NCI-H1436 (cell line): ENCODE results near the gene SNX14.
"Not testable (repeated sequence)": the region's sequence is repeated elsewhere in the genome, so short reads cannot be mapped to it uniquely, and the experiment has no call there.

Experiments used
- DNase-seq: peaks from one replicate; lab custom pipeline; 2025; lab: John Stamatoyannopoulos, UW

The SNX14 gene

GRCh38 chr6:85593438-85594196 is at the start of gene SNX14:
Gene SNX14, minus strand, starts transcription at chr6:85593858. Its CDS starts 140 bp downstream, at chr6:85593718.
- DNase-seq: peak; percentile 81

- DNase-seq: peak; percentile 98
Measured at GRCh38 chr6:85642774-85643536, 49.3 kb upstream of the SNX14 start, which contains the start of gene SYNCRIP. Gene SYNCRIP, minus strand, starts transcription at chr6:85642886. Its CDS starts 1,447 bp downstream, at chr6:85641439.

GRCh38 chr6:85641897-85642773 is 48.5 kb upstream of the SNX14 start:
- peak; percentile 11 for DNase-seq

GRCh38 chr6:85641522-85641896 is 47.9 kb upstream of the SNX14 start:
- DNase-seq: no peak

GRCh38 chr6:85640821-85641220 is 47.2 kb upstream of the SNX14 start:
- DNase-seq: no peak

- DNase-seq: no peak
Measured at GRCh38 chr6:85637579-85637978, 43.9 kb upstream of the SNX14 start.

GRCh38 chr6:85632164-85632942 is 38.7 kb upstream of the SNX14 start:
- DNase-seq: no peak

- DNase-seq: not testable (repeated sequence)
Measured at GRCh38 chr6:85631117-85631516, 37.5 kb upstream of the SNX14 start.

GRCh38 chr6:85628353-85628752 is 34.7 kb upstream of the SNX14 start:
- DNase-seq: no peak

GRCh38 chr6:85620308-85620707 is 26.6 kb upstream of the SNX14 start:
- DNase-seq: no peak

- no peak for DNase-seq
Measured at GRCh38 chr6:85614780-85615179, 21.1 kb upstream of the SNX14 start.

GRCh38 chr6:85612690-85613474 is 19.2 kb upstream of the SNX14 start:
- no peak for DNase-seq

- no peak for DNase-seq
Measured at GRCh38 chr6:85610182-85610895, 16.7 kb upstream of the SNX14 start.

GRCh38 chr6:85602100-85602499 is 8.4 kb upstream of the SNX14 start:
- DNase-seq: no peak

GRCh38 chr6:85600713-85601313 is 7.2 kb upstream of the SNX14 start:
- DNase-seq: no peak

- no peak for DNase-seq
Measured at GRCh38 chr6:85594197-85594930, 706 bp upstream of the SNX14 start.

- no peak for DNase-seq
Measured at GRCh38 chr6:85592033-85592432, 1.6 kb downstream of the SNX14 start.

GRCh38 chr6:85591207-85591606 is 2.5 kb downstream of the SNX14 start:
- DNase-seq: no peak

- DNase-seq: no peak
Measured at GRCh38 chr6:85585741-85586140, 7.9 kb downstream of the SNX14 start.
